HL-60/S4 treated with retinoic acid at 250 ng/mL for 4 days and 3 days (cell line): ENCODE results near the gene ZNF726.
"Not testable (repeated sequence)": the region's sequence is repeated elsewhere in the genome, so short reads cannot be mapped to it uniquely, and the experiment has no call there.

ENCODE experiments used
- in situ Hi-C: fragments of 300-500 bp; cut with MboI; formaldehyde crosslinking; loops from 2 replicates; pipeline ENCODE4 v1.7.0; 2022; ENCODE audit warnings: low sequenced_read_pairs

ZNF726 gene

GRCh38 chr19:23937031-23937430 lies 22.3 kb downstream of the ZNF726 start:
- in situ Hi-C loops: not testable (repeated sequence)

GRCh38 chr19:23943411-23943810 lies 28.7 kb downstream of the ZNF726 start:
- in situ Hi-C loops: no loop called here

- in situ Hi-C loops: no loop called here
Measured at GRCh38 chr19:23946569-23946968, 31.9 kb downstream of the ZNF726 start.

GRCh38 chr19:23949611-23950010 lies 34.9 kb downstream of the ZNF726 start:
- in situ Hi-C loops: no loop called here

- in situ Hi-C loops: no loop called here
Measured at GRCh38 chr19:23956051-23956450, 41.4 kb downstream of the ZNF726 start.

- in situ Hi-C loops: no loop called here
Measured at GRCh38 chr19:23957660-23958281, 43.1 kb downstream of the ZNF726 start.

- in situ Hi-C loops: not testable (repeated sequence)
Measured at GRCh38 chr19:23963396-23963795, 48.7 kb downstream of the ZNF726 start.

- in situ Hi-C loops: not testable (repeated sequence)
Measured at GRCh38 chr19:23963881-23964280, 49.2 kb downstream of the ZNF726 start.

- in situ Hi-C loops: not testable (repeated sequence)
Measured at GRCh38 chr19:23964334-23964733, 49.6 kb downstream of the ZNF726 start.

GRCh38 chr19:23969630-23970029 lies 54.9 kb downstream of the ZNF726 start:
- in situ Hi-C loops: no loop called here

- in situ Hi-C loops: no loop called here
Measured at GRCh38 chr19:23971598-23971997, 56.9 kb downstream of the ZNF726 start.

GRCh38 chr19:23972161-23972560 lies 57.5 kb downstream of the ZNF726 start:
- in situ Hi-C loops: no loop called here

GRCh38 chr19:23974941-23975340 lies 60.3 kb downstream of the ZNF726 start:
- in situ Hi-C loops: no loop called here

- in situ Hi-C loops: not testable (repeated sequence)
Measured at GRCh38 chr19:23976631-23977030, 61.9 kb downstream of the ZNF726 start.

- in situ Hi-C loops: not testable (repeated sequence)
Measured at GRCh38 chr19:23977256-23977655, 62.6 kb downstream of the ZNF726 start.

GRCh38 chr19:23978068-23978467 lies 63.4 kb downstream of the ZNF726 start:
- in situ Hi-C loops: no loop called here

- in situ Hi-C loops: no loop called here
Measured at GRCh38 chr19:23980805-23981204, 66.1 kb downstream of the ZNF726 start.

GRCh38 chr19:23981863-23982262 lies 67.2 kb downstream of the ZNF726 start:
- in situ Hi-C loops: no loop called here

GRCh38 chr19:23983406-23983805 lies 68.7 kb downstream of the ZNF726 start:
- in situ Hi-C loops: no loop called here
